Endothelial cell of umbilical vein (primary cell): ENCODE data around the gene REEP1. TPM values are rescaled to one million over a fixed set of nuclear protein-coding genes. Genes with fewer than 3 reads are reported as not detected.

ENCODE experiments used
- BruUV-seq: library from RNA; stranded (reverse); fragments of 400-500 nt; replicated peaks from 2 replicates; lab custom pipeline; 2021; lab: Mats Ljungman, UMichigan
- CTCF ChIA-PET: fragments of 300-600, 350-600 bp; sonication (Branson Sonifier 250); formaldehyde crosslinking; loops from one replicate; lab custom pipeline; 2021; ENCODE audit warnings: antibody characterized with exemption, inconsistent platforms; lab: Charles Lee
- POLR2A ChIA-PET: fragments of 300-600, 350-600 bp; sonication (Branson Sonifier 250); formaldehyde crosslinking; loops from one replicate; lab custom pipeline; 2021; ENCODE audit warnings: antibody characterized with exemption, inconsistent platforms; lab: Charles Lee
- DNase-seq: peaks from one replicate; pipeline ENCODE4 v3.0.0-alpha.2; 2011; ENCODE audit warnings: low read depth, low spot score
- FAIRE-seq: peaks from 2 replicates; lab custom pipeline; 2011; peaks lifted over from hg19 to GRCh38; lab: Jason Lieb, UNC
- H2AFZ ChIP-seq: 2 replicates; pipeline ENCODE4 v1.6.0; 2012; ENCODE audit warnings: low read depth, low read length, control low read depth, inconsistent platforms
- H3K27ac ChIP-seq: 2 replicates; pipeline ENCODE4 v1.5.1; 2011; ENCODE audit warnings: low read depth, mild to moderate bottlenecking, control low read depth, low read length, moderate library complexity; ENCODE audit not compliant: insufficient read depth
- H3K27me3 ChIP-seq, 2 experiments: 2 replicates each; pipeline versions ENCODE4 v1.6.0 to v1.6.1; 2011; ENCODE audit warnings: low read length in 2 of 2, mixed read lengths in 1 of 2; ENCODE audit not compliant: control insufficient read depth in 2 of 2, insufficient read depth in 2 of 2
- H3K36me3 ChIP-seq, 2 experiments: 2 replicates in 1 of 2; 3 replicates in 1 of 2; pipeline ENCODE4 v1.5.1; 2011; ENCODE audit warnings: low read length in 2 of 2, mild to moderate bottlenecking in 1 of 2, moderate library complexity in 1 of 2; ENCODE audit not compliant: control insufficient read depth in 2 of 2, insufficient read depth in 2 of 2; ENCODE audit errors: extremely low read depth in 1 of 2
- H3K4me1 ChIP-seq: 3 replicates; pipeline ENCODE4 v1.5.1; 2011; ENCODE audit warnings: mild to moderate bottlenecking, low read length; ENCODE audit not compliant: control insufficient read depth, insufficient read depth; ENCODE audit errors: extremely low read depth
- H3K4me2 ChIP-seq: 2 replicates; pipeline ENCODE4 v1.6.1; 2011; ENCODE audit warnings: low read length, control low read depth, mixed read lengths; ENCODE audit not compliant: insufficient read depth
- H3K4me3 ChIP-seq, 3 experiments: fragments of 200-600 bp in 1 of 3; sonication (generic), shearing (Covaris generic) in 1 of 3; replicated peaks in 1 of 3; 2 replicates each; pipeline ENCODE4 v1.5.1; 2011 to 2016; ENCODE audit warnings: control low read depth in 3 of 3, low read length in 3 of 3, mild to moderate bottlenecking in 2 of 3, inconsistent platforms in 1 of 3, low read depth in 1 of 3, moderate library complexity in 1 of 3; ENCODE audit not compliant: insufficient read depth in 1 of 3
- H3K79me2 ChIP-seq: 2 replicates; pipeline ENCODE4 v1.6.0; 2012; ENCODE audit warnings: low read length, inconsistent platforms; ENCODE audit not compliant: control insufficient read depth, insufficient read depth
- H3K9ac ChIP-seq: replicated peaks from 2 replicates; pipeline ENCODE3; 2011; ENCODE audit warnings: low read length, control low read depth; ENCODE audit not compliant: insufficient read depth; ENCODE audit errors: extremely low read depth
- H3K9me1 ChIP-seq: replicated peaks from 3 replicates; pipeline ENCODE4 v1.6.0; 2011; ENCODE audit warnings: mild to moderate bottlenecking, low read length; ENCODE audit not compliant: control insufficient read depth, insufficient read depth; ENCODE audit errors: extremely low read depth
- H3K9me3 ChIP-seq: replicated peaks from 2 replicates; pipeline ENCODE4 v1.5.1; 2012; ENCODE audit warnings: low read length, inconsistent platforms; ENCODE audit not compliant: control insufficient read depth, insufficient read depth
- H4K20me1 ChIP-seq: replicated peaks from 2 replicates; pipeline ENCODE3; 2011; ENCODE audit warnings: mild to moderate bottlenecking, low read length; ENCODE audit not compliant: control insufficient read depth, insufficient read depth; ENCODE audit errors: extremely low read depth
- CTCF ChIP-seq, 2 donors: IDR thresholded peaks; 1 replicate in 1 of 2; 2 replicates in 1 of 2; pipeline ENCODE4 v1.5.1; 2011; ENCODE audit warnings: low read length in 2 of 2, mild to moderate bottlenecking in 2 of 2, moderate library complexity in 2 of 2, control low read depth in 1 of 2, inconsistent platforms in 1 of 2, low read depth in 1 of 2; ENCODE audit not compliant: insufficient read depth in 1 of 2; ENCODE audit errors: extremely low read depth in 1 of 2
- EZH2 ChIP-seq: IDR thresholded peaks from 2 replicates; pipeline ENCODE4 v1.6.1; 2012; ENCODE audit warnings: borderline replicate concordance, low read depth, mild to moderate bottlenecking, moderate library complexity, low read length, inconsistent platforms; ENCODE audit not compliant: severe bottlenecking
- FOS ChIP-seq: IDR thresholded peaks from 2 replicates; pipeline ENCODE4 v1.6.1; 2011; ENCODE audit warnings: mild to moderate bottlenecking, low read length, moderate library complexity, borderline replicate concordance; ENCODE audit not compliant: insufficient read depth
- GATA2 ChIP-seq: IDR thresholded peaks from 2 replicates; pipeline ENCODE4 v1.7.0; 2011; ENCODE audit warnings: low read depth, mild to moderate bottlenecking, moderate library complexity, mixed read lengths, low read length; ENCODE audit not compliant: insufficient read length, insufficient read depth
- JUN ChIP-seq: IDR thresholded peaks from 2 replicates; pipeline ENCODE4 v1.6.1; 2011; ENCODE audit warnings: borderline replicate concordance, low read depth; ENCODE audit not compliant: insufficient read length, insufficient read depth
- MAX ChIP-seq: IDR thresholded peaks from 2 replicates; pipeline ENCODE4 v1.6.1; 2011; ENCODE audit not compliant: insufficient read depth, insufficient read length
- MYC ChIP-seq: IDR thresholded peaks from one replicate; pipeline ENCODE4 v1.6.1; 2011; ENCODE audit warnings: mild to moderate bottlenecking, low read depth, low read length
- POLR2A ChIP-seq: IDR thresholded peaks from 2 replicates; pipeline ENCODE4 v1.6.1; 2012; ENCODE audit warnings: low read depth, mild to moderate bottlenecking, control low read depth, low read length
- POLR2AphosphoS5 ChIP-seq: IDR thresholded peaks from 2 replicates; pipeline ENCODE4 v1.6.1; 2012; ENCODE audit warnings: low read depth, mild to moderate bottlenecking, control low read depth, low read length, moderate library complexity; ENCODE audit not compliant: insufficient read depth
- dilution Hi-C: fragments of 300-500 bp; cut with MboI; formaldehyde crosslinking; loops from one replicate; pipeline ENCODE4 v1.15.0; 2019; ENCODE audit warnings: low sequenced_read_pairs; ENCODE audit not compliant: extremely low pct_ligation_motif_present
- intact Hi-C: fragments of 100-400 bp; cut with micrococcal nuclease; formaldehyde crosslinking; loops from one replicate; pipeline ENCODE4 v1.10.0; 2022
- polyA plus RNA-seq, 4 experiments: library from polyadenylated mRNA; depleted of rRNA in 3 of 4; stranded (reverse) in 3 of 4; unstranded in 1 of 4; fragments of >200 nt; gene quantifications; 2 replicates each; pipeline versions ENCODE4 v1.2.1 to v1.2.3, GENCODE V29; 2011 to 2012; ENCODE audit warnings: missing spikeins in 1 of 4
- total RNA-seq: library from RNA; stranded (reverse); gene quantifications from 2 replicates; pipeline ENCODE4 v1.2.3, GENCODE V29; 2021

REEP1 gene
- total and polyA plus RNA-seq, 2 donors (not counting 3 experiments of a cell fraction or from before 2014, with no cell fraction given): 0.11 to 0.53 TPM

- no peak overlapping the region for H2AFZ ChIP-seq
- H3K27me3 ChIP-seq: peaks cover 2 to 5% of the 10 kb centered on the region in 2 experiments
- CTCF ChIA-PET: interaction anchor here (0.9 to 2.1 kb wide), 4 partner anchors 9 to 74 kb away, joined by 3 to 7 read pairs (median 3); no protein-coding TSS in a partner anchor
- no peak for DNase-seq
- no peaks in the 10 kb centered on the region for H3K9me3 ChIP-seq
- H3K79me2 ChIP-seq: no peaks in the 10 kb centered on the region
- no peak overlapping the region for H3K27ac ChIP-seq
- dilution Hi-C loops (no loop called here), intact Hi-C loops (loop anchor here (5.0 kb wide), 2 partner anchors 72 to 73 kb away; no protein-coding TSS in a partner anchor)
- H4K20me1 ChIP-seq: no peaks in the 10 kb centered on the region
- no TSS peak for BruUV-seq
- H3K4me1 ChIP-seq: no peaks in the 10 kb centered on the region
- H3K4me2 ChIP-seq: no peak overlapping the region
- TF ChIP-seq POLR2AphosphoS5 (no peak), MAX (no peak)
- no peak overlapping the region for H3K9ac ChIP-seq
- POLR2A ChIA-PET: no interaction called here
- no peak for FAIRE-seq
- no peak overlapping the region for H3K4me3 ChIP-seq
- no peaks in the 10 kb centered on the region for H3K36me3 ChIP-seq
- H3K9me1 ChIP-seq: no peaks in the 10 kb centered on the region
These were observed 42.4 kb downstream of the REEP1 start for GRCh38 chr2:86295066-86295465.

- Histone ChIP-seq H4K20me1 (no peaks in the 10 kb centered on the region), H3K9me3 (no peaks in the 10 kb centered on the region), H3K9me1 (no peaks in the 10 kb centered on the region), H3K27me3 (peaks cover 2 to 6% of the 10 kb centered on the region in 2 experiments), H3K79me2 (no peaks in the 10 kb centered on the region), H3K4me2 (no peak overlapping the region), H2AFZ (no peak overlapping the region), H3K9ac (no peak overlapping the region), H3K4me1 (no peaks in the 10 kb centered on the region), H3K4me3 (no peak overlapping the region), H3K27ac (no peak overlapping the region), H3K36me3 (no peaks in the 10 kb centered on the region)
- FAIRE-seq (no peak), DNase-seq (no peak)
- POLR2A ChIA-PET: no interaction called here
- TF ChIP-seq MYC: no peak
- TF ChIP-seq GATA2: no peak
- TF ChIP-seq EZH2: no peak
- TF ChIP-seq MAX: no peak
- no peak for TF ChIP-seq JUN
- no peak for TF ChIP-seq POLR2AphosphoS5
- no peak for TF ChIP-seq CTCF (IDR thresholded peaks at IDR 0.05; ENCODE audit: extremely low read depth in 1 of 2, insufficient read depth in 1 of 2, low read depth in 1 of 2, low read length in 2 of 2)
- no peak for TF ChIP-seq FOS
- TF ChIP-seq POLR2A: no peak
- CTCF ChIA-PET: interaction anchor here (1.1 to 1.2 kb wide), 2 partner anchors 73 to 79 kb away, joined by 3 read pairs; no protein-coding TSS in a partner anchor
- intact Hi-C loops (no loop called here), dilution Hi-C loops (no loop called here)
- no TSS peak for BruUV-seq
These were observed 43.8 kb downstream of the REEP1 start for GRCh38 chr2:86293612-86294011.
